ENCODE results near the gene SFRP4. TPM values are rescaled to one million over a fixed set of nuclear protein-coding genes. Genes with fewer than 3 reads are reported as not detected.

SFRP4 gene
- total and polyA plus RNA-seq, 2 of the 4 experiments (the other 2 are of a cell fraction), result not detected

GRCh38 chr7:37908221-37908788 is 8.3 kb downstream of the SFRP4 start:
- WGBS, 2 experiments (ENCODE audit: extremely low coverage in 2 of 2, insufficient read length in 1 of 2), result no CpG with 5 or more reads among the region's 1 CpG

More at GRCh38 chr7:37908221-37908788, 8.3 kb downstream of the SFRP4 start:
- no peak overlapping the region for H2AK5ac ChIP-seq (ENCODE audit: low read depth, low read length)
- no peak overlapping the region for H2BK15ac ChIP-seq (ENCODE audit: low read depth, low read length)
- no TSS peak for BruUV-seq (replicated peaks)
- no peak overlapping the region for H2BK20ac ChIP-seq (ENCODE audit: low read depth, low read length)
- H2BK5ac ChIP-seq (ENCODE audit: low read depth, low read length, poor library complexity, severe bottlenecking), result no peak overlapping the region
- H4K5ac ChIP-seq (ENCODE audit: low read depth, low read length), result no peak overlapping the region
- no peak overlapping the region for H2BK120ac ChIP-seq (ENCODE audit: low read depth, low read length)
- no peak overlapping the region for H4K91ac ChIP-seq (ENCODE audit: insufficient read depth, low read depth, low read length)
- no peak overlapping the region for H3K18ac ChIP-seq (ENCODE audit: low read depth, low read length)
- H3K79me1 ChIP-seq (ENCODE audit: low read depth in 1 of 2, low read length in 2 of 2), result no peaks in the 10 kb centered on the region
- H2AK9ac ChIP-seq (replicated peaks; ENCODE audit: low read depth, low read length, poor library complexity), result no peak overlapping the region
- no peak overlapping the region for H4K8ac ChIP-seq (ENCODE audit: low read depth in 2 of 2, low read length in 2 of 2)
- H3K4me2 ChIP-seq (ENCODE audit: low read depth, low read length), result no peak overlapping the region
- H3K4me1 ChIP-seq (ENCODE audit: control insufficient read depth, insufficient read depth, low read length), result no peaks in the 10 kb centered on the region
- H3K36me3 ChIP-seq (ENCODE audit: control insufficient read depth, insufficient read depth, low read length), result no peaks in the 10 kb centered on the region
- no peak overlapping the region for H3K4me3 ChIP-seq (ENCODE audit: insufficient read depth, low read depth, low read length)
- no peak overlapping the region for H3K56ac ChIP-seq (ENCODE audit: extremely low read depth, insufficient read depth, low read length)
- no peak for ATAC-seq (ENCODE audit: low read depth)
- no peaks in the 10 kb centered on the region for H3K27me3 ChIP-seq (ENCODE audit: control insufficient read depth, insufficient read depth, low read length)
- intact Hi-C loops (cut with micrococcal nuclease), result no loop called here
- no peak overlapping the region for H3K27ac ChIP-seq (ENCODE audit: insufficient read depth, low read length)
- no peaks in the 10 kb centered on the region for H4K20me1 ChIP-seq (ENCODE audit: insufficient read depth, low read length)
- no peak overlapping the region for H3K23ac ChIP-seq (ENCODE audit: low read depth, low read length)
- dilution Hi-C loops (cut with HindIII; ENCODE audit: low sequenced_read_pairs, unreplicated experiment), result no loop called here
- DNase-seq, result peak; percentile 26
- no peak overlapping the region for H3K14ac ChIP-seq (replicated peaks; ENCODE audit: low read depth, low read length)
- H3K9me3 ChIP-seq (ENCODE audit: control insufficient read depth, insufficient read depth, low read length), result no peaks in the 10 kb centered on the region
- no peak for TF ChIP-seq POLR2A (IDR thresholded peaks at IDR 0.05; ENCODE audit: low read depth, low read length)
- TF ChIP-seq NFE2L2 (IDR thresholded peaks at IDR 0.05; ENCODE audit: low read depth, low read length), result no peak
- TF ChIP-seq ELK1 (IDR thresholded peaks at IDR 0.05; ENCODE audit: borderline replicate concordance, low read depth, low read length), result no peak
- no peak for TF ChIP-seq RFX5 (IDR thresholded peaks at IDR 0.05; ENCODE audit: low read depth, low read length)
- TF ChIP-seq SMC3 (IDR thresholded peaks at IDR 0.05; ENCODE audit: low read depth, low read length), result no peak
- TF ChIP-seq FOS (IDR thresholded peaks at IDR 0.05; ENCODE audit: low read depth, low read length), result no peak
- H2AFZ ChIP-seq (replicated peaks; ENCODE audit: low read length, poor library complexity), result no peak overlapping the region
- no peak overlapping the region for H3K9ac ChIP-seq (ENCODE audit: low read depth, low read length)
- ChIA-PET POLR2A (ENCODE audit: unreplicated experiment) (no interaction called here), CTCF (interaction anchor here (0.9 kb wide), 1 partner anchor 9 kb away, joined by 3 read pairs; the partner anchor contains the start of gene SFRP4)
- in situ Hi-C loops (cut with MboI; ENCODE audit: low sequenced_read_pairs), result no loop called here
- H3K4ac ChIP-seq (ENCODE audit: low read depth, low read length), result no peak overlapping the region
- no peaks in the 10 kb centered on the region for H3K9me1 ChIP-seq (ENCODE audit: insufficient read depth, low read length)

Measured in IMR-90 (cell line).